ENCODE results near the gene KCNMB4.

DNA sequence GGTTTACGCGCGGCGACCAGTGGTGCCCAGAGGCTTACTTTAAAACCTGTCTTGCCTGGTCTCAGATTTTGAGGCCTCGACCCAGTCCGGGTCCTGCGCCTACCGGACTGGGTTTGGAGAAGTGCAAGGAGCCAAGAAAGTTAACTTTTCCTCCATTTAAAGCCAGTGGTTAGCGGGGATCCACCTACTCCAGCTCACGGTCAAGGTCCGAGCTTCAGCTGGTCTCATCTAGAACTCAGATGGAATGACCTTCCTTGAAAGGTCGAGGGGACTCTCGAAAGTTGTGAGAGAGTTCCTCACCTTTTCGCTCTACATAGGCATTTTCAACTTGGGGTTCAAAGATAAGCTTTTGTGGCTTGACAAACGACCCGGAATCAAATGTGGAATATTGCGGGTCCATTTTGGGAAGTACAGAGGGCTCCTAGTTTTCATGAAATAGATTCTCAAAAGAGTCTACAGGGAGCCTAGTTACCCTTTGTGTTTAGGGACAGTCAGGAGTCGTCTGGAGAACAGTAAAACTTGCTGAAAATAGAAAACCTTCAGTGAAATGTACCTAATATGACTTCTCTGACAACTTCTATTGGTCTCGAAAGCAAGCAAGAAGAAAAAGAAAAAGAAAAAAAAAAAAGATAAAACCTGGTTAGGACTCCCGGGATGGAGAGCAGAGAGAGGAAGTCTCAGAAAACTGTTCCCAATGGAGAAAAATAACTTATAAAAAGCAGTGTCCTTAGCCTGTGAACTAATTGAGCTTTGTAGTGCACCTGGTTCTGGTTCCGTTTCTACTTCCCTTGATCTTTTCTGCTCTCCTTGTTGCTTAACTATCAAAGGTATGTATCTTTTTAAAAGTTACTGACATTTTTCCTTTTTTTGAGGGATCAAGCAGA is 1.4 kb downstream of the KCNMB4 start:
- TF ChIP-seq, protein P1, sequence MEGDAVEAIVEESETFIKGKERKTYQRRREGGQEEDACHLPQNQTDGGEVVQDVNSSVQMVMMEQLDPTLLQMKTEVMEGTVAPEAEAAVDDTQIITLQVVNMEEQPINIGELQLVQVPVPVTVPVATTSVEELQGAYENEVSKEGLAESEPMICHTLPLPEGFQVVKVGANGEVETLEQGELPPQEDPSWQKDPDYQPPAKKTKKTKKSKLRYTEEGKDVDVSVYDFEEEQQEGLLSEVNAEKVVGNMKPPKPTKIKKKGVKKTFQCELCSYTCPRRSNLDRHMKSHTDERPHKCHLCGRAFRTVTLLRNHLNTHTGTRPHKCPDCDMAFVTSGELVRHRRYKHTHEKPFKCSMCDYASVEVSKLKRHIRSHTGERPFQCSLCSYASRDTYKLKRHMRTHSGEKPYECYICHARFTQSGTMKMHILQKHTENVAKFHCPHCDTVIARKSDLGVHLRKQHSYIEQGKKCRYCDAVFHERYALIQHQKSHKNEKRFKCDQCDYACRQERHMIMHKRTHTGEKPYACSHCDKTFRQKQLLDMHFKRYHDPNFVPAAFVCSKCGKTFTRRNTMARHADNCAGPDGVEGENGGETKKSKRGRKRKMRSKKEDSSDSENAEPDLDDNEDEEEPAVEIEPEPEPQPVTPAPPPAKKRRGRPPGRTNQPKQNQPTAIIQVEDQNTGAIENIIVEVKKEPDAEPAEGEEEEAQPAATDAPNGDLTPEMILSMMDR (IDR thresholded peaks at IDR 0.05) = no peak
- TF ChIP-seq POLR2AphosphoS5 (IDR thresholded peaks at IDR 0.05) = no peak
